CD4-positive, alpha-beta T cell (primary cell): ENCODE measurements around the gene RBM17. TPM values are rescaled to one million over a fixed set of nuclear protein-coding genes. Genes with fewer than 3 reads are reported as not detected.
A peak's percentile ranks its signal among the peaks of the same experiment; 100 is the strongest.
"Not testable (repeated sequence)": the region's sequence is repeated elsewhere in the genome, so short reads cannot be mapped to it uniquely, and the experiment has no call there.

Experiments
- ATAC-seq: fragments of 200-7000 bp; cut with Tn5 transposase; one replicate; pipeline ENCODE4 v1.10.0; 2022; ENCODE audit warnings: mild to moderate bottlenecking; ENCODE audit not compliant: poor library complexity
- CTCF ChIA-PET: fragments of 350-600 bp; sonication (Branson Sonifier 250); formaldehyde crosslinking; loops from one replicate; lab custom pipeline; 2021; ENCODE audit warnings: antibody characterized with exemption, inconsistent platforms; lab: Charles Lee
- POLR2A ChIA-PET: fragments of 350-600 bp; sonication (Branson Sonifier 250); formaldehyde crosslinking; loops from one replicate; lab custom pipeline; 2021; ENCODE audit warnings: antibody characterized with exemption, inconsistent platforms; lab: Charles Lee
- DNase-seq, 14 experiments: peaks; one replicate each; pipeline ENCODE4 v3.0.0-alpha.2; 2013 to 2020; ENCODE audit warnings: mixed read lengths in 2 of 14
- H3K27ac ChIP-seq, 2 donors: one replicate each; pipeline versions ENCODE4 v1.5.1 to v1.7.0; 2013; ENCODE audit warnings: low read length in 2 of 2, low read depth in 1 of 2, mild to moderate bottlenecking in 1 of 2
- H3K27me3 ChIP-seq, 2 experiments: 1 replicate in 1 of 2; 2 replicates in 1 of 2; pipeline versions ENCODE4 v1.6.1 to v1.7.0; 2013; ENCODE audit warnings: low read length in 2 of 2, control low read depth in 1 of 2, mild to moderate bottlenecking in 1 of 2, moderate library complexity in 1 of 2; ENCODE audit not compliant: insufficient read depth in 2 of 2, control insufficient read depth in 1 of 2
- H3K36me3 ChIP-seq: one replicate; pipeline ENCODE4 v1.6.1; 2013; ENCODE audit warnings: low read length, control low read depth; ENCODE audit not compliant: insufficient read depth
- H3K4me1 ChIP-seq: one replicate; pipeline ENCODE4 v1.6.1; 2013; ENCODE audit warnings: low read length, control low read depth; ENCODE audit not compliant: insufficient read depth
- H3K4me3 ChIP-seq: one replicate; pipeline ENCODE4 v1.5.1; 2013; ENCODE audit warnings: mild to moderate bottlenecking, low read length, moderate library complexity
- H3K9me3 ChIP-seq, 2 experiments: 1 replicate in 1 of 2; 2 replicates in 1 of 2; pipeline versions ENCODE4 v1.6.1 to v1.7.0; 2013; ENCODE audit warnings: low read length in 2 of 2, mild to moderate bottlenecking in 2 of 2, control low read depth in 1 of 2, moderate library complexity in 1 of 2; ENCODE audit not compliant: control insufficient read depth in 1 of 2, insufficient read depth in 1 of 2
- H3K27ac Mint-ChIP-seq: one replicate; pipeline ENCODE4 v1.8.0; 2020; ENCODE audit warnings: mixed read lengths
- H3K27me3 Mint-ChIP-seq: one replicate; pipeline ENCODE4 v1.8.0; 2021; ENCODE audit warnings: mixed read lengths
- H3K36me3 Mint-ChIP-seq: one replicate; pipeline ENCODE4 v1.8.0; 2021; ENCODE audit warnings: low read depth, mixed read lengths
- H3K4me1 Mint-ChIP-seq: one replicate; pipeline ENCODE4 v1.8.0; 2021; ENCODE audit warnings: low read depth, mixed read lengths
- H3K4me3 Mint-ChIP-seq: one replicate; pipeline ENCODE4 v1.8.0; 2020; ENCODE audit warnings: mild to moderate bottlenecking, mixed read lengths
- H3K9me3 Mint-ChIP-seq: one replicate; pipeline ENCODE4 v1.8.0; 2020; ENCODE audit warnings: mixed read lengths
- intact Hi-C, 2 experiments: fragments of 100-400 bp; cut with DNase I in 1 of 2; cut with micrococcal nuclease in 1 of 2; formaldehyde crosslinking; loops; one replicate each; pipeline versions ENCODE4 v1.15.1 to v1.9.0; 2023 to 2025; cut with DNase I, micrococcal nuclease
- microRNA-seq: library from miRNA; unstranded; fragments of <30 nt; microRNA quantifications from one replicate; pipeline ENCODE4 v1.2.0, GENCODE V29; 2021; ENCODE audit warnings: borderline microRNAs expressed, borderline replicate concordance
- total RNA-seq, 174 experiments: library from RNA in 2 of 174; stranded (reverse) in 2 of 174; gene quantifications; one replicate each; pipeline ENCODE4 v1.2.3 and lab custom pipeline; 2021 to 2026
- TF ChIP-seq, protein P1 (sequence below): fragments of 200-600 bp; IDR thresholded peaks from one replicate; pipeline ENCODE4 v1.8.0; 2022; ENCODE audit warnings: antibody characterized with exemption, mild to moderate bottlenecking

The RBM17 gene
- total RNA-seq, 2 experiments from 2014 or later, result 143 to 150 TPM

- Mint-ChIP-seq H3K4me1 (peaks cover 55% of the 10 kb centered on the region), H3K9me3 (no peaks in the 10 kb centered on the region), H3K27me3 (no peaks in the 10 kb centered on the region), H3K4me3 (peak overlapping the region; percentile 90), H3K36me3 (peaks cover 25% of the 10 kb centered on the region), H3K27ac (peak overlapping the region; percentile 94)
- ATAC-seq, result peak; percentile 1
- TF ChIP-seq, protein P1, sequence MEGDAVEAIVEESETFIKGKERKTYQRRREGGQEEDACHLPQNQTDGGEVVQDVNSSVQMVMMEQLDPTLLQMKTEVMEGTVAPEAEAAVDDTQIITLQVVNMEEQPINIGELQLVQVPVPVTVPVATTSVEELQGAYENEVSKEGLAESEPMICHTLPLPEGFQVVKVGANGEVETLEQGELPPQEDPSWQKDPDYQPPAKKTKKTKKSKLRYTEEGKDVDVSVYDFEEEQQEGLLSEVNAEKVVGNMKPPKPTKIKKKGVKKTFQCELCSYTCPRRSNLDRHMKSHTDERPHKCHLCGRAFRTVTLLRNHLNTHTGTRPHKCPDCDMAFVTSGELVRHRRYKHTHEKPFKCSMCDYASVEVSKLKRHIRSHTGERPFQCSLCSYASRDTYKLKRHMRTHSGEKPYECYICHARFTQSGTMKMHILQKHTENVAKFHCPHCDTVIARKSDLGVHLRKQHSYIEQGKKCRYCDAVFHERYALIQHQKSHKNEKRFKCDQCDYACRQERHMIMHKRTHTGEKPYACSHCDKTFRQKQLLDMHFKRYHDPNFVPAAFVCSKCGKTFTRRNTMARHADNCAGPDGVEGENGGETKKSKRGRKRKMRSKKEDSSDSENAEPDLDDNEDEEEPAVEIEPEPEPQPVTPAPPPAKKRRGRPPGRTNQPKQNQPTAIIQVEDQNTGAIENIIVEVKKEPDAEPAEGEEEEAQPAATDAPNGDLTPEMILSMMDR, result no peak
- Histone ChIP-seq H3K27ac (peak overlapping the region; percentile 91 to 93), H3K27me3 (no peaks in the 10 kb centered on the region), H3K36me3 (peaks cover 18% of the 10 kb centered on the region), H3K4me1 (peaks cover 51% of the 10 kb centered on the region), H3K4me3 (peak overlapping the region; percentile 71), H3K9me3 (no peaks in the 10 kb centered on the region)
- intact Hi-C loops, result loop anchor here (1.0 to 5.0 kb wide), 4 partner anchors 9 to 272 kb away; partner anchors contain the start of genes FBH1 (in 1 of the 2) and PFKFB3 (in 1 of the 2)
- CTCF ChIA-PET, result interaction anchor here (0.9 to 3.2 kb wide), 3 partner anchors 9 to 150 kb away, joined by 3 to 21 read pairs (median 11); partner anchors contain the start of gene PFKFB3
- POLR2A ChIA-PET, result interaction anchor here (0.5 to 3.9 kb wide), 14 partner anchors 9 to 247 kb away, joined by 3 to 86 read pairs (median 4); partner anchors contain the start of gene PFKFB3
- peak in 1 of 14 experiments; percentile 7 for DNase-seq
These were observed 75.6 kb downstream of the RBM17 start for GRCh38 chr10:6164271-6165095.

DNA sequence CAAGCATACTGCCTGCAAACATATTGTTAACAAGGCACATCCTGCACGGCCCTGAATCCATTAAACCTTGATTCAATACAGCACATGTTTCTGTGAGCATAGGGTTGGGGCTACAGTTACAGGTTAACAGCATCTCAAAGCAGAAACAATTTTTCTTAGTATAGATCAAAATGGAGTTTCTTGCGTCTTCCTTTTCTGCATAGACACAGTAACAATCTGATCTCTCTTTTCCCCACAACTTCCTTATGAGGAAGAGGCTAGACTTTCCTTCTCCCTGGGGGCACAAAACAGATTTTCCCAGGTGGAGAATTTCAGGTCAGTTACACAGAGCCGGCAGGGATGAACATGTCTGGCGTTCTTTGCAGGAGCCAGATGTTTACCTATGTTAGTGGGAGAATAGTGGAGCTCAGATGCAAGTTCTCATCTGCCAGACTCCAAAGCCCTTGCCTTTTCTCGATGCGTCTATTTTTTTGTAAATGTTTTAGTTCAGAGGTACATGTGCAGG is 76.4 kb downstream of the RBM17 start:
- POLR2A ChIA-PET, result interaction anchor here (0.6 kb wide), 1 partner anchor 30 kb away, joined by 3 read pairs; no protein-coding TSS in a partner anchor
- H3K27ac ChIP-seq, result peak overlapping the region in 1 of 2 donors; percentile 93
- no peaks in the 10 kb centered on the region for H3K27me3 Mint-ChIP-seq

DNA sequence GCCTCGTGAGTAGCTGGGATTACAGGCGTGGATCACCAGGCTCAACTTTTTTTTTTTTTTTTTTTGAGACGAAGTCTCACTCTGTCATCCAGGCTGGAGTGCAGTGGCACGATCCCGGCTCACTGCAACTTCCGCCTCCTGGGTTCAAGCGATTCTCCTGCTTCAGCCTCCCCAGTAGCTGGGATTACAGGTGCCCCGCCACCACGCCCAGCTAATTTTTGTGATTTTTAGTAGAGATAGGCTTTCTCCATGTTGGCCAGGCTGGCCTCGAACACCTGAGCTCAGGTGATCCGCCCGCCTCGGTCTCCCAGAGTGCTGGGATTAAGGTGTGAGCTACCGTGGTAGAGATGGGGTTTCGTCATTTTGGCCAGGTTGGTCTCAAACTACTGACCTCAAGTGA is 77.1 kb downstream of the RBM17 start:
- H3K27me3 ChIP-seq, H3K9me3 ChIP-seq, H3K4me3 ChIP-seq, ATAC-seq, CTCF ChIA-PET, H3K27me3 Mint-ChIP-seq, H3K9me3 Mint-ChIP-seq, DNase-seq, H3K27ac ChIP-seq, H3K4me3 Mint-ChIP-seq: not testable (repeated sequence)
- Mint-ChIP-seq H3K36me3 (peaks cover 25% of the 10 kb centered on the region), H3K4me1 (peaks cover 68% of the 10 kb centered on the region), H3K27ac (peak overlapping the region; percentile 94)
- Histone ChIP-seq H3K36me3 (peaks cover 18% of the 10 kb centered on the region), H3K4me1 (peaks cover 64% of the 10 kb centered on the region)
- intact Hi-C loops, result loop anchor here in 1 of 2 experiments (2.0 kb wide), 1 partner anchor 35 kb away; no protein-coding TSS in a partner anchor
- POLR2A ChIA-PET, result interaction anchor here (0.6 kb wide), 3 partner anchors 19 to 416 kb away, joined by 3 to 5 read pairs (median 3); no protein-coding TSS in a partner anchor

More for the DNA sequence above, 76.4 kb downstream of the RBM17 start:
- peaks cover 58% of the 10 kb centered on the region for H3K4me1 ChIP-seq
- no peak overlapping the region for H3K4me3 ChIP-seq
- no peak for DNase-seq
- no peaks in the 10 kb centered on the region for H3K27me3 ChIP-seq
- peaks cover 18% of the 10 kb centered on the region for H3K36me3 ChIP-seq
- TF ChIP-seq, protein P1, result no peak
- Mint-ChIP-seq H3K9me3 (no peaks in the 10 kb centered on the region), H3K4me1 (peaks cover 63% of the 10 kb centered on the region), H3K27ac (peak overlapping the region; percentile 94), H3K36me3 (peaks cover 25% of the 10 kb centered on the region), H3K4me3 (peak overlapping the region; percentile 90)
- no peaks in the 10 kb centered on the region for H3K9me3 ChIP-seq
- ATAC-seq, result no peak
- CTCF ChIA-PET, result no interaction called here
- intact Hi-C loops, result loop anchor here in 1 of 2 experiments (2.0 kb wide), 1 partner anchor 36 kb away; no protein-coding TSS in a partner anchor

Small RNA genes lying within 50 kb of the gene (microRNA-seq; reads per million reads assigned to microRNA genes)
- gene MIR3155A, result not detected
- gene MIR3155B, result not detected

Other genes starting within 250 kb of the RBM17 start
- gene ANKRD16, start 199.1 kb upstream of the RBM17 start, total RNA-seq, result 1 to 10 TPM; 1.4 to 1.8 TPM
- gene FBH1, start 198.8 kb upstream of the RBM17 start, total RNA-seq, result 10 to 100 TPM; 33.9 to 34.2 TPM
- 1 to 10 TPM; 4.4 TPM for gene IL15RA, start 111.5 kb upstream of the RBM17 start, total RNA-seq
- gene IL2RA, start 26.7 kb upstream of the RBM17 start, total RNA-seq, result 1 to 10 TPM; 4.9 to 5.4 TPM
- 100 to 1,000 TPM; 142 to 145 TPM for gene PFKFB3, start 113.9 kb downstream of the RBM17 start, total RNA-seq